H9 (cell line): ENCODE measurements around the gene NDST1. TPM values are rescaled to one million over a fixed set of nuclear protein-coding genes. Genes with fewer than 3 reads are reported as not detected.

ENCODE experiments used
- DNase-seq: peaks from one replicate; pipeline ENCODE4 v3.0.0-alpha.2; 2017
- H2AFZ ChIP-seq: one replicate; pipeline ENCODE4 v1.6.1; 2013; ENCODE audit warnings: mild to moderate bottlenecking, low read length, control low read depth, moderate library complexity
- H2AK5ac ChIP-seq: 2 replicates; pipeline ENCODE4 v1.6.1; 2013; ENCODE audit warnings: low read length, control low read depth, mixed read lengths; ENCODE audit not compliant: insufficient read length
- H2BK120ac ChIP-seq: one replicate; pipeline ENCODE4 v1.6.1; 2013; ENCODE audit warnings: low read depth, mild to moderate bottlenecking, low read length, control low read depth, inconsistent platforms; ENCODE audit not compliant: poor library complexity, severe bottlenecking
- H2BK12ac ChIP-seq: 2 replicates; pipeline ENCODE4 v1.6.1; 2013; ENCODE audit warnings: low read length, control low read depth, mixed read lengths, low read depth; ENCODE audit not compliant: insufficient read length
- H2BK15ac ChIP-seq: 2 replicates; pipeline ENCODE4 v1.6.1; 2013; ENCODE audit warnings: low read depth, low read length, control low read depth
- H2BK20ac ChIP-seq: one replicate; pipeline ENCODE4 v1.6.1; 2013; ENCODE audit warnings: low read depth, mild to moderate bottlenecking, low read length, control low read depth, inconsistent platforms; ENCODE audit not compliant: poor library complexity, severe bottlenecking
- H2BK5ac ChIP-seq: 2 replicates; pipeline ENCODE4 v1.6.1; 2013; ENCODE audit warnings: low read length, control low read depth, mixed read lengths; ENCODE audit not compliant: insufficient read length
- H3K14ac ChIP-seq: 2 replicates; pipeline ENCODE4 v1.6.1; 2013; ENCODE audit warnings: low read length, control low read depth; ENCODE audit not compliant: insufficient read depth
- H3K18ac ChIP-seq: 2 replicates; pipeline ENCODE4 v1.6.1; 2013; ENCODE audit warnings: low read depth, mild to moderate bottlenecking, mixed read lengths, low read length, control low read depth; ENCODE audit not compliant: insufficient read length
- H3K23ac ChIP-seq: 2 replicates; pipeline ENCODE4 v1.6.1; 2013; ENCODE audit warnings: low read length, control low read depth, mixed read lengths, low read depth; ENCODE audit not compliant: insufficient read length
- H3K23me2 ChIP-seq: 2 replicates; pipeline ENCODE4 v1.6.1; 2013; ENCODE audit warnings: low read depth, mild to moderate bottlenecking, mixed read lengths, low read length, control low read depth; ENCODE audit not compliant: insufficient read length, poor library complexity, severe bottlenecking
- H3K27ac ChIP-seq: 2 replicates; pipeline ENCODE4 v1.5.1; 2013; ENCODE audit warnings: low read length, control low read depth, mixed read lengths, low read depth; ENCODE audit not compliant: insufficient read length
- H3K27me3 ChIP-seq: 2 replicates; pipeline ENCODE4 v1.6.1; 2013; ENCODE audit warnings: low read length, control low read depth, inconsistent platforms; ENCODE audit not compliant: insufficient read depth
- H3K4ac ChIP-seq: 2 replicates; pipeline ENCODE4 v1.6.1; 2013; ENCODE audit warnings: low read depth, mild to moderate bottlenecking, control low read depth, inconsistent platforms, low read length, moderate library complexity
- H3K4me1 ChIP-seq: 2 replicates; pipeline ENCODE4 v1.6.1; 2013; ENCODE audit warnings: low read length, control low read depth, inconsistent platforms; ENCODE audit not compliant: insufficient read depth
- H3K4me2 ChIP-seq: 2 replicates; pipeline ENCODE4 v1.6.1; 2013; ENCODE audit warnings: low read length, control low read depth, mixed read lengths; ENCODE audit not compliant: insufficient read length, insufficient read depth
- H3K56ac ChIP-seq: 2 replicates; pipeline ENCODE4 v1.6.1; 2013; ENCODE audit warnings: low read depth, mild to moderate bottlenecking, mixed read lengths, low read length, control low read depth; ENCODE audit not compliant: insufficient read length
- H3K79me1 ChIP-seq: 2 replicates; pipeline ENCODE4 v1.6.1; 2013; ENCODE audit warnings: low read depth, mild to moderate bottlenecking, moderate library complexity, low read length, control low read depth, inconsistent platforms; ENCODE audit not compliant: insufficient read depth, poor library complexity, severe bottlenecking
- H3K79me2 ChIP-seq: 2 replicates; pipeline ENCODE4 v1.6.1; 2013; ENCODE audit warnings: low read length, control low read depth, inconsistent platforms; ENCODE audit not compliant: insufficient read depth
- H3K9ac ChIP-seq: 2 replicates; pipeline ENCODE4 v1.6.1; 2013; ENCODE audit warnings: low read length, control low read depth, mixed read lengths; ENCODE audit not compliant: insufficient read length; ENCODE audit errors: extremely low read depth
- H3K9me3 ChIP-seq: one replicate; pipeline ENCODE4 v1.6.1; 2013; ENCODE audit warnings: low read depth, low read length, inconsistent platforms; ENCODE audit not compliant: control insufficient read depth
- H3T11ph ChIP-seq: one replicate; pipeline ENCODE4 v1.6.1; 2013; ENCODE audit warnings: mild to moderate bottlenecking, low read length, control low read depth, inconsistent platforms
- H4K20me1 ChIP-seq: one replicate; pipeline ENCODE4 v1.6.1; 2013; ENCODE audit not compliant: control insufficient read depth, insufficient read length, insufficient read depth
- H4K5ac ChIP-seq: 2 replicates; pipeline ENCODE4 v1.6.1; 2013; ENCODE audit warnings: low read depth, mild to moderate bottlenecking, mixed read lengths, low read length, control low read depth; ENCODE audit not compliant: insufficient read length
- H4K8ac ChIP-seq: replicated peaks from 2 replicates; pipeline ENCODE4 v1.6.1; 2013; ENCODE audit warnings: low read length, control low read depth, mixed read lengths, low read depth; ENCODE audit not compliant: insufficient read length
- H4K91ac ChIP-seq: 2 replicates; pipeline ENCODE4 v1.6.1; 2013; ENCODE audit warnings: low read depth, mild to moderate bottlenecking, moderate library complexity, mixed read lengths, low read length, control low read depth; ENCODE audit not compliant: insufficient read length
- H3K27ac Mint-ChIP-seq, 3 experiments: 2 replicates in 2 of 3; 3 replicates in 1 of 3; pipeline ENCODE4 v1.8.0; 2020 to 2021; ENCODE audit warnings: mixed read lengths in 3 of 3, mild to moderate bottlenecking in 1 of 3, moderate library complexity in 1 of 3
- H3K27me3 Mint-ChIP-seq: 2 replicates; pipeline ENCODE4 v1.8.0; 2021; ENCODE audit warnings: low read depth, mild to moderate bottlenecking, moderate library complexity, mixed read lengths
- H3K36me3 Mint-ChIP-seq, 3 experiments: 2 replicates in 2 of 3; 3 replicates in 1 of 3; pipeline ENCODE4 v1.8.0; 2020 to 2021; ENCODE audit warnings: low read depth in 3 of 3, mixed read lengths in 3 of 3; ENCODE audit not compliant: insufficient read depth in 1 of 3
- H3K4me1 Mint-ChIP-seq, 2 experiments: 2 replicates each; pipeline ENCODE4 v1.8.0; 2020; ENCODE audit warnings: mixed read lengths in 2 of 2
- H3K4me3 Mint-ChIP-seq, 2 experiments: 2 replicates in 1 of 2; 3 replicates in 1 of 2; pipeline ENCODE4 v1.8.0; 2020 to 2021; ENCODE audit warnings: mild to moderate bottlenecking in 2 of 2, mixed read lengths in 2 of 2, moderate library complexity in 1 of 2
- H3K9me3 Mint-ChIP-seq, 2 experiments: 2 replicates in 1 of 2; 3 replicates in 1 of 2; pipeline ENCODE4 v1.8.0; 2020; ENCODE audit warnings: mild to moderate bottlenecking in 2 of 2, mixed read lengths in 2 of 2, moderate library complexity in 1 of 2
- CTCF ChIP-seq: fragments of 200-600 bp; sonication (generic); conservative IDR thresholded peaks from 3 replicates; pipeline ENCODE4 v1.8.0; 2021; ENCODE audit warnings: antibody characterized with exemption, mild to moderate bottlenecking
- WGBS: extraction: QIAGEN DNeasy Blood & Tissue Kit; methylation state at CpG from one replicate; pipeline ENCODE4 v1.1.7; 2013; ENCODE audit warnings: missing lambda C conversion rate, low lambda C conversion rate, mixed read lengths; ENCODE audit not compliant: insufficient read length; ENCODE audit errors: extremely low coverage; 5-methylcytosine and 5-hydroxymethylcytosine counted together
- total RNA-seq: library from RNA; stranded (reverse); gene quantifications from 2 replicates; pipeline ENCODE4 v1.2.1, GENCODE V29; 2021

Gene NDST1
- total RNA-seq, 1 experiment from 2014 or later = 65.5 TPM

- no peak overlapping the region for H2BK20ac ChIP-seq
- WGBS = no CpG with 5 or more reads among the region's 1 CpG
- no peak overlapping the region for H3K4me3 Mint-ChIP-seq
- no peak overlapping the region for H2BK5ac ChIP-seq
- H3K4me1 Mint-ChIP-seq = peaks cover 0 to 3% of the 10 kb centered on the region in 2 experiments; a peak in 2 of 4 replicates
- no peak for DNase-seq
- no peaks in the 10 kb centered on the region for H3K27me3 ChIP-seq
- no peaks in the 10 kb centered on the region for H3K9me3 ChIP-seq
- no peak overlapping the region for H2BK12ac ChIP-seq
- no peaks in the 10 kb centered on the region for H3K36me3 Mint-ChIP-seq
- no peak overlapping the region for H3K18ac ChIP-seq
- no peaks in the 10 kb centered on the region for H4K20me1 ChIP-seq
- H3K4ac ChIP-seq = no peak overlapping the region
- H3K79me1 ChIP-seq = no peaks in the 10 kb centered on the region
- H2AFZ ChIP-seq = no peak overlapping the region
- H3K4me2 ChIP-seq = no peak overlapping the region
- H3T11ph ChIP-seq = no peak overlapping the region
- H3K27me3 Mint-ChIP-seq = peaks cover 1% of the 10 kb centered on the region
- H3K27ac Mint-ChIP-seq = no peak overlapping the region
- no peak overlapping the region for H2BK15ac ChIP-seq
- H4K91ac ChIP-seq = no peak overlapping the region
- H3K23ac ChIP-seq = no peak overlapping the region
- no peak overlapping the region for H4K8ac ChIP-seq
- no peak overlapping the region for H2BK120ac ChIP-seq
- H3K79me2 ChIP-seq = no peaks in the 10 kb centered on the region
- H3K56ac ChIP-seq = no peak overlapping the region
- no peak overlapping the region for H2AK5ac ChIP-seq
- no peaks in the 10 kb centered on the region for H3K4me1 ChIP-seq
- TF ChIP-seq CTCF = no peak
- no peak overlapping the region for H3K27ac ChIP-seq
- no peak overlapping the region for H3K14ac ChIP-seq
- no peak overlapping the region for H3K9ac ChIP-seq
- H3K23me2 ChIP-seq = no peaks in the 10 kb centered on the region
- H4K5ac ChIP-seq = no peak overlapping the region
- H3K9me3 Mint-ChIP-seq = no peaks in the 10 kb centered on the region; a peak in 1 of 5 replicates
Observed at GRCh38 chr5:150565868-150566267, 57.9 kb downstream of the NDST1 start.
